GM18858 (cell line): ENCODE data around the gene FRS2.
A peak's percentile ranks its signal among the peaks of the same experiment; 100 is the strongest.
"Not testable (repeated sequence)": the region's sequence is repeated elsewhere in the genome, so short reads cannot be mapped to it uniquely, and the experiment has no call there.

Experiments
- ATAC-seq: cut with Tn5 transposase; IDR thresholded peaks from one replicate; pipeline ENCODE4 v1.9.1; 2021; ENCODE audit not compliant: unreplicated experiment

Gene FRS2

GRCh38 chr12:69570545-69571399, 100.6 kb downstream of the FRS2 start:
- peak; percentile 73 for ATAC-seq

DNA sequence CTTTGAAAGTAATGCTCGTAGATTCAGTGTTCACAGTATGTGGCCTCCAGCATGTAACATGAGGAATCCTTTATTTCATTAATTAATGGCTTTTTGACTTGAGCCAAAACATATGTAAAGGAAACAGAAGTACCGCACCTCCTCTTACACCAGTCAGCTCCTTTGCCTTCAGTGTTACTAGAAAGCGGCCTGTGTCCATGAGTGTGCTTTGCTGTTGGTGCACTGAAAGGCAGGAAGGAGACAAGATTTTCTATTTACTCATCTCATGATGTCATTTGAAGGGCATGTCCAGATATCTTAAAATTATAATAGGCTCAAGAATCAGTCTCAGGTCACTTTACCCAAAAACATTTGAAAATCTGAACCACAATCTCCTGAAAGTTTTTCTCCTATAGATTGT, 105.2 kb downstream of the FRS2 start:
- ATAC-seq = no peak

DNA sequence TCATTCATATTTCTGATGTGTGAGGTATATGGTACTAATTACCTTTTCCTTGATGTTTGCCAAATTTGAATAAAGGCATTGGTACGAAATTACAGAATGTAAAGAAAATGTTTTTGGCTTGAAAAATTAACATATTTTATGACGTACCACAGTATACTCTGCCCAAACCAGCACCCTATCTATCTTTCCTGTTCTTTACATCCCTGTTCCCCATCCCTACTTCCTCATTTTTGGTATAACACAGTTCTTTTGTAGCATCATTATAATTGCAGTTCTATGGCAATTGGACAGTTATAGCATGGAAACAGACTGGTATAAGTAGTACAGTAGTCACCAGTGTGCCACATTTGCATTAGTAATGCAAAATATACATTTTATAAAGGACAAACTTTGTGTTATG, 108.1 kb downstream of the FRS2 start:
- no peak for ATAC-seq

- ATAC-seq = no peak
Measured at GRCh38 chr12:69579029-69579428, 108.8 kb downstream of the FRS2 start.

DNA sequence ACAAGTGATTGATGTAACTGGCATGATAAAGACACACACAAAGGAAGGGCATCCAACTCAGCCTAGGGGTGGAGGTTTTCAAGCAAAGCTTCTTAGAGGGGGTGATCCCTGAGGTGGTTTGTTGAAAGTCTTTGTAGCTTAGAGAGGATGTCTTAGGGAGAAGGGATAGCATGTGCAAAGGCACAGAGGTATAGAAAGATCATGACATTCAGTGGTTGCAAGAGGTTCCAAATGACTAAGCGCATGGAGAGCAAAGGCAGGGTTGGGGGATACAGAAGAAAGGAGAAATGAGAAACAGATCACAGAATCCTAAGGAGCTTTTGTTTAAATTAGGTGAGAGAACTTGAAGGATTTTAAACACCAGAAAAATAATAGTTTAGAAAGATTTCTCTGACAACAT, 109.9 kb downstream of the FRS2 start:
- ATAC-seq = no peak

DNA sequence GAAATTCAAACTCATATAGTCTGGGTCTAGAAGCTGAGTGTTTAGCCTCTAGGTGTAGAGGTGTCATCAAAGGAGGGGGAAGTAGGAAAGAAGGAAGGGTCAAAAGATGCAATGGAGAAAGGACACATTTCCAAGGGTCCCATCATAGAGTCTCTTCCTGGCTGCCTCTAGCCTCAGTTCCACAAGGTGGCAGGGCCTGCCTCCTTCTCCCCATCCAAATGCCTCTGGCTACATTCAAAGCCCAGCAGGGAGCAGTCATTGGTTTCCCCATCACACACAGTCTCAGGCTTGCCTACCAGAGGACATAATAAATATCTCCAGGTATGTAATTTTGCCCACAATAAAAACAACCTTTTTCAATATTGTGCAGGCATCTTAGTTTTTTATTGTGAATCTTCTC, 113.0 kb downstream of the FRS2 start:
- ATAC-seq = no peak

- ATAC-seq = peak; percentile 94
Measured at GRCh38 chr12:69585189-69586062, 115.2 kb downstream of the FRS2 start, which contains the start of gene CCT2. TSS of gene CCT2 (plus strand) at chr12:69585459. CDS start at chr12:69585522, 63 bp downstream.

DNA sequence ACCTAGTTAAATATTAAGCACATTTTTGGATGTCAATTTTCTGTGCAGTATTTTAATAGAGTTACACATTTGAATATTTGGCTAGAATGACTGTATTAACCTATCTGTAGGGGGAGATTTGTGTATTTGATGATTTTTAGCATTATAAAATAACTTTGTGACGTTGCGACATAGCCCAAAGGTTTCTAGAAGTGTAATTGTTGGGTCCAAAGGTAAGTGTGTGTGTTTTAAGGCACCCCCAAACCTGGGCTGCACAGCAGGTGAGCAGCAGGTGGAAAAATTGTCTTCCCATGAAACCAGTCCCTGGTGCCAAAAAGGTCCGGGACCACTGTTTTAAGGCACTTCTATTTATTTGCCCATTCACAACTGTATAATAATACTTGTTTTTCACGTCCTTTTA, 118.3 kb downstream of the FRS2 start:
- no peak for ATAC-seq

DNA sequence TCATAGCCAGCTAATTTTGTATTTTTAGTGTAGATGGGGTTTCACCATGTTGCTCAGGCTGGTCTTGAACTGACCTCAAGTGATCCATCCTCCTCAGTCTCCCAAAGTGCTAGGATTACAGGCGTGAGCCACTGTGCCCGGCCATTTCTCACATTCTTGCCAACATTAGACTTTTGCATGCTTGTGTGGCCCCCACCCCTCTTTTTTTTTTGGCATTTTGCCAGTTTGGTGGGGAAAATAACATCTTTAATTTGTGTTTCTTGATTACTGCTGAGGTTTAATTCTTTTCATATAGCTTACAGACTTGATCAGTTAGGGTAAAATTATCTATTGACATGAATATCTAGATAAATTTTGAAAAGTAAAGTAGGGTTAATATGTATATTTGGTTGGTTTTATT, 118.9 kb downstream of the FRS2 start:
- no peak for ATAC-seq

GRCh38 chr12:69595689-69596088, 125.5 kb downstream of the FRS2 start:
- ATAC-seq = no peak

GRCh38 chr12:69598174-69598753, 128.1 kb downstream of the FRS2 start:
- no peak for ATAC-seq

GRCh38 chr12:69600804-69601203, 130.6 kb downstream of the FRS2 start:
- no peak for ATAC-seq

GRCh38 chr12:69601962-69602685, 131.9 kb downstream of the FRS2 start:
- ATAC-seq = no peak

- ATAC-seq = no peak
Measured at GRCh38 chr12:69602954-69603353, 132.8 kb downstream of the FRS2 start.

DNA sequence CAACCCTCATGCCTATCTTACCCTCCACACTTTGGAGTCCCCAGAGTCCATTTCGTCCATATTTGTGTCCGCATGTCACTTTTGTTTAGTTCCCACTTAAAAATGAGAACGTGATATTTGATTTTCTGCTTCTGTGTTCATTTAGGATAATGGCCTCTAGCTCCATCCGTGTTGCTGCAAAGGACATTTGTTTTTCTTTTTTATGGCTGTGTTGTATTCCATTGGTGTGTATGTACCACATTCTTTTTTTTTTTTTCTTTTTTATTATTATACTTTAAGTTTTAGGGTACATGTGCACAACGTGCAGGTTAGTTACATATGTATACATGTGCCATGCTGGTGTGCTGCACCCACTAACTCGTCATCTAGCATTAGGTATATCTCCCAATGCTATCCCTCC, 133.4 kb downstream of the FRS2 start:
- ATAC-seq = not testable (repeated sequence)

- ATAC-seq = not testable (repeated sequence)
Measured at GRCh38 chr12:69604275-69604674, 134.1 kb downstream of the FRS2 start.

- no peak for ATAC-seq
Measured at GRCh38 chr12:69608114-69608513, 137.9 kb downstream of the FRS2 start.

DNA sequence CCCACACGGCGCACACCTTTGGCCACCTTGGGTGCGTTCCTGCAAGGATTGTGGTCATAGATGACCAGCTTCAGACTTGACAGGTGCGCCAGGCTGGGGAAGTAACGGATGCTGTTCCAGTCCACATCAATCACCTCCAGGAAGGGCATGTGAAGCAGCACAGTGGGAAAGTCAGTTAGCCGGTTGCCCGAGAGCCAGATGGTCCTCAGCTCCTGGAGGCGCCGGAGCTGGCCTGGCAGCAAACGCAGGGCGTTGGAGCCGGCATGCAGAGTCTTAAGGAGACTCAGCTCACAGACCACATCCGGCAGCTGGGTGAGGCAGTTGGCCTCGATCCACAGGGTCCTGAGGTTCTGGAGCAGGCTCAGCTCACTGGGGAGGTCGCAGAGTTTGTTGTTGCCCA, 139.9 kb downstream of the FRS2 start:
- ATAC-seq = no peak

- ATAC-seq = no peak
Measured at GRCh38 chr12:69610729-69611128, 140.5 kb downstream of the FRS2 start, which contains the start of gene LRRC10. TSS of gene LRRC10 (minus strand) at chr12:69610907. CDS start at chr12:69610838, 69 bp downstream.

GRCh38 chr12:69613351-69613750, 143.2 kb downstream of the FRS2 start:
- ATAC-seq = no peak

DNA sequence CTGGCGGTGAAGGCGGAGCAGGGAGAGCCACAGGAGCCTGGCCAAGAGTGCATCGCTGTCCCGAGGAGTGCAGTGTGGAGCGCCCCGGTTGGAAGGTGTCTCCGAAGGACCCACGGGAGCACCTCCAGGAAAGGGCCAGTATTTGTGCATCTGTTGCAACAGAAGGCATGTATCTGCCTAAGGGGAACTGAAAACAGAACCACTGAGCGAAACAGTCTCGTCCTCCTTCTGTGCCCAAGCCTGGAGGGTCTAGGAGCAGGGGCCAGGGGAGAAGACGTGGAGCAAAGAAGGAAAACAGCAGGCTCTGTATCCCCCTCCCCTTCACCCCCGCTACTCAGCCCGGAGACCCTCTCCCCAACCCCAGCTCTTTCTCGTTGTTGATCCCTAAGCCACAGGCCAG, 145.8 kb downstream of the FRS2 start:
- no peak for ATAC-seq
